Endodermal cell (in vitro differentiated cells): ENCODE measurements around the gene MACROD2. TPM values are rescaled to one million over a fixed set of nuclear protein-coding genes. Genes with fewer than 3 reads are reported as not detected.

Experiments
- DNase-seq: peaks from one replicate; pipeline ENCODE4 v3.0.0-alpha.2; 2017
- H3K27ac ChIP-seq: 2 replicates; pipeline ENCODE4 v1.5.1; 2013; ENCODE audit warnings: mild to moderate bottlenecking, low read depth, low read length, moderate library complexity
- H3K27me3 ChIP-seq: 2 replicates; pipeline ENCODE4 v1.6.1; 2013; ENCODE audit warnings: mild to moderate bottlenecking, low read length, moderate library complexity; ENCODE audit not compliant: insufficient read depth, control insufficient read depth, poor library complexity, severe bottlenecking
- H3K36me3 ChIP-seq: 2 replicates; pipeline ENCODE4 v1.7.0; 2013; ENCODE audit warnings: mild to moderate bottlenecking, low read length, moderate library complexity; ENCODE audit not compliant: control insufficient read depth, insufficient read depth
- H3K4me1 ChIP-seq: one replicate; pipeline ENCODE4 v1.7.0; 2013; ENCODE audit warnings: low read length; ENCODE audit not compliant: control insufficient read depth, insufficient read depth
- H3K4me3 ChIP-seq: 2 replicates; pipeline ENCODE4 v1.5.1; 2013; ENCODE audit warnings: mild to moderate bottlenecking, low read length, moderate library complexity
- H3K9ac ChIP-seq: 2 replicates; pipeline ENCODE4 v1.6.1; 2013; ENCODE audit warnings: mild to moderate bottlenecking, low read length, moderate library complexity; ENCODE audit not compliant: poor library complexity, severe bottlenecking; ENCODE audit errors: extremely low read depth
- H3K9me3 ChIP-seq: 2 replicates; pipeline ENCODE4 v1.6.1; 2013; ENCODE audit warnings: mild to moderate bottlenecking, low read length, moderate library complexity; ENCODE audit not compliant: control insufficient read depth
- H3K27ac Mint-ChIP-seq: 2 replicates; pipeline ENCODE4 v1.8.0; 2020; ENCODE audit warnings: mixed read lengths
- H3K27me3 Mint-ChIP-seq: 2 replicates; pipeline ENCODE4 v1.8.0; 2021; ENCODE audit warnings: mild to moderate bottlenecking, mixed read lengths; ENCODE audit not compliant: insufficient read depth
- H3K36me3 Mint-ChIP-seq: 2 replicates; pipeline ENCODE4 v1.8.0; 2020; ENCODE audit warnings: low read depth, mixed read lengths
- H3K4me1 Mint-ChIP-seq: 2 replicates; pipeline ENCODE4 v1.8.0; 2020; ENCODE audit warnings: mixed read lengths
- H3K4me3 Mint-ChIP-seq: 2 replicates; pipeline ENCODE4 v1.8.0; 2020; ENCODE audit warnings: mild to moderate bottlenecking, moderate library complexity, mixed read lengths
- H3K9me3 Mint-ChIP-seq: 2 replicates; pipeline ENCODE4 v1.8.0; 2020; ENCODE audit warnings: mild to moderate bottlenecking, mixed read lengths
- CTCF ChIP-seq: fragments of 200-600 bp; sonication (generic); conservative IDR thresholded peaks from 2 replicates; pipeline ENCODE4 v1.5.0; 2021; ENCODE audit warnings: antibody characterized with exemption, mild to moderate bottlenecking
- WGBS, 2 experiments: methylation state at CpG; one replicate each; pipeline versions ENCODE4 v1.1.5 to v1.1.7; 2013; ENCODE audit warnings: missing lambda C conversion rate in 2 of 2, mixed read lengths in 1 of 2; ENCODE audit not compliant: insufficient coverage in 1 of 2, insufficient read length in 1 of 2; 5-methylcytosine and 5-hydroxymethylcytosine counted together
- total RNA-seq, 2 donors: library from RNA; stranded (reverse); fragmentation: NEBNext Ultra II Directional in 1 of 2; extraction: Animal tissue kit (Norgen Biotek cat#: 25700) in 1 of 2; gene quantifications; 2 replicates in 1 of 2; 3 replicates in 1 of 2; pipeline ENCODE4 v1.2.1, GENCODE V29; 2021

MACROD2 gene
- total RNA-seq, 2 donors from 2014 or later, result 2.3 to 4.8 TPM

GRCh38 chr20:14432597-14432996 lies 437.3 kb downstream of the MACROD2 start:
- no peaks in the 10 kb centered on the region for H3K9me3 ChIP-seq
- DNase-seq, result no peak
- no peak overlapping the region for H3K27ac Mint-ChIP-seq
- no peaks in the 10 kb centered on the region for H3K36me3 Mint-ChIP-seq
- H3K4me1 Mint-ChIP-seq, result peaks cover 5% of the 10 kb centered on the region
- H3K4me3 ChIP-seq, result no peak overlapping the region
- H3K4me3 Mint-ChIP-seq, result no peak overlapping the region
- H3K4me1 ChIP-seq, result no peaks in the 10 kb centered on the region
- no peaks in the 10 kb centered on the region for H3K27me3 Mint-ChIP-seq
- H3K27me3 ChIP-seq, result no peaks in the 10 kb centered on the region
- H3K36me3 ChIP-seq, result no peaks in the 10 kb centered on the region
- H3K9ac ChIP-seq, result no peak overlapping the region
- H3K27ac ChIP-seq, result no peak overlapping the region
- TF ChIP-seq CTCF, result peak; percentile 63
- no peaks in the 10 kb centered on the region for H3K9me3 Mint-ChIP-seq

GRCh38 chr20:14434384-14435136 lies 439.2 kb downstream of the MACROD2 start:
- no peaks in the 10 kb centered on the region for H3K27me3 Mint-ChIP-seq
- Histone ChIP-seq H3K9ac (no peak overlapping the region), H3K4me3 (no peak overlapping the region), H3K36me3 (no peaks in the 10 kb centered on the region), H3K4me1 (no peaks in the 10 kb centered on the region), H3K27ac (no peak overlapping the region), H3K27me3 (no peaks in the 10 kb centered on the region), H3K9me3 (peaks cover 14% of the 10 kb centered on the region)
- WGBS, 2 experiments, result 90 to 100% methylated on average over 1 of the region's 1 CpG
- no peak overlapping the region for H3K4me3 Mint-ChIP-seq
- TF ChIP-seq CTCF, result no peak
- peaks cover 8% of the 10 kb centered on the region for H3K9me3 Mint-ChIP-seq
- no peak for DNase-seq
- no peaks in the 10 kb centered on the region for H3K36me3 Mint-ChIP-seq
- H3K27ac Mint-ChIP-seq, result no peak overlapping the region
- peaks cover 5% of the 10 kb centered on the region for H3K4me1 Mint-ChIP-seq

GRCh38 chr20:14441201-14441600 lies 445.9 kb downstream of the MACROD2 start:
- Histone ChIP-seq H3K9ac (no peak overlapping the region), H3K4me1 (no peaks in the 10 kb centered on the region), H3K36me3 (no peaks in the 10 kb centered on the region), H3K4me3 (no peak overlapping the region), H3K9me3 (peaks cover 14% of the 10 kb centered on the region), H3K27me3 (peaks cover 7% of the 10 kb centered on the region), H3K27ac (no peak overlapping the region)
- H3K36me3 Mint-ChIP-seq, result no peaks in the 10 kb centered on the region
- no peak for DNase-seq
- TF ChIP-seq CTCF, result no peak
- H3K4me1 Mint-ChIP-seq, result peaks cover 7% of the 10 kb centered on the region
- peaks cover 8% of the 10 kb centered on the region for H3K9me3 Mint-ChIP-seq
- H3K27ac Mint-ChIP-seq, result no peak overlapping the region
- peaks cover 9% of the 10 kb centered on the region for H3K27me3 Mint-ChIP-seq
- no peak overlapping the region for H3K4me3 Mint-ChIP-seq
- WGBS, 2 experiments, result 91 to 100% methylated on average over 2 to 4 of the region's 4 CpGs
